ENCODE data around the gene SLX4IP.

DNA sequence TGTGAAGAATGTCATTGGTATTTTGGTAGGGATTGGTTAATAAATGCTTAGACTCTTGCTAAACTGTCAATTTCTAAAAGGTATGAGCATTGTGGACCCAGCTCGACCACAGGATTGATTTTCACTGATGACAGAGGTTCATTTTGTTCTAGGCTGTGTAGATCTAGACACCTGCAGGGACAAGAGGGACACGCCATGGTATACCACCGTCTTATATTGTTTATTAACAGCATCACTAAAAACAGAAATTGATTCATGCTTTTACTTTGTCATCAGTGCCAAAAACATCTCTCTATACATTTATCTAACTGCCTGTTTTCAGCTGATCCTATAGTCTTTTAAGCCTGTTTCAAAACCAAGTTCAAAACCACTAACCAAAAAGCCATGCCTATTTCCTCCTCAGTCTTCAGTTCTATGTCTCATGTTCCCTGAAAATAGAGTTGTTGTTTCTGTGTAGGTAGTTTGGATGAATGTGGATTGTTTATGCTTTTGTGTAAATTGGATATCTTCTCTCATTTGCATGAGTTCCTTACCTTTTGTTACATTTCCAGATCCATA, 128.9 kb downstream of the SLX4IP start:
- TF ChIP-seq, protein P1, sequence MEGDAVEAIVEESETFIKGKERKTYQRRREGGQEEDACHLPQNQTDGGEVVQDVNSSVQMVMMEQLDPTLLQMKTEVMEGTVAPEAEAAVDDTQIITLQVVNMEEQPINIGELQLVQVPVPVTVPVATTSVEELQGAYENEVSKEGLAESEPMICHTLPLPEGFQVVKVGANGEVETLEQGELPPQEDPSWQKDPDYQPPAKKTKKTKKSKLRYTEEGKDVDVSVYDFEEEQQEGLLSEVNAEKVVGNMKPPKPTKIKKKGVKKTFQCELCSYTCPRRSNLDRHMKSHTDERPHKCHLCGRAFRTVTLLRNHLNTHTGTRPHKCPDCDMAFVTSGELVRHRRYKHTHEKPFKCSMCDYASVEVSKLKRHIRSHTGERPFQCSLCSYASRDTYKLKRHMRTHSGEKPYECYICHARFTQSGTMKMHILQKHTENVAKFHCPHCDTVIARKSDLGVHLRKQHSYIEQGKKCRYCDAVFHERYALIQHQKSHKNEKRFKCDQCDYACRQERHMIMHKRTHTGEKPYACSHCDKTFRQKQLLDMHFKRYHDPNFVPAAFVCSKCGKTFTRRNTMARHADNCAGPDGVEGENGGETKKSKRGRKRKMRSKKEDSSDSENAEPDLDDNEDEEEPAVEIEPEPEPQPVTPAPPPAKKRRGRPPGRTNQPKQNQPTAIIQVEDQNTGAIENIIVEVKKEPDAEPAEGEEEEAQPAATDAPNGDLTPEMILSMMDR (IDR thresholded peaks at IDR 0.05): no peak
- TF ChIP-seq EZH2 (IDR thresholded peaks at IDR 0.05; ENCODE audit: borderline replicate concordance, insufficient read depth, low read depth, low read length, poor library complexity, severe bottlenecking): no peak

All from B cell (primary cell).